Skin epidermis (tissue), 12 donors: ENCODE measurements around the gene BTBD9.
"Not testable (repeated sequence)": the region's sequence is repeated elsewhere in the genome, so short reads cannot be mapped to it uniquely, and the experiment has no call there.

Experiments used
- H3K27ac ChIP-seq, 21 experiments: fragments of 200-600 bp; sonication (generic) in 11 of 21; one replicate each; pipeline ENCODE4 v1.5.0; 2020; ENCODE audit warnings: mild to moderate bottlenecking in 3 of 21, inconsistent platforms in 2 of 21, moderate library complexity in 2 of 21
- H3K4me3 ChIP-seq, 7 experiments: fragments of 200-600 bp; sonication (generic) in 2 of 7; one replicate each; pipeline ENCODE4 v1.5.0; 2020; ENCODE audit warnings: inconsistent platforms in 2 of 7, mild to moderate bottlenecking in 2 of 7, moderate library complexity in 1 of 7

BTBD9 gene

GRCh38 chr6:38133932-38134703 lies 505.6 kb downstream of the BTBD9 start:
- H3K27ac ChIP-seq = no peak overlapping the region
- H3K4me3 ChIP-seq = no peak overlapping the region

- peak overlapping the region in 2 of 21 experiments; percentile 28 to 41 for H3K27ac ChIP-seq
- H3K4me3 ChIP-seq = no peak overlapping the region
These were observed 508.2 kb downstream of the BTBD9 start for GRCh38 chr6:38131527-38131965.

GRCh38 chr6:38127284-38127683 lies 512.4 kb downstream of the BTBD9 start:
- Histone ChIP-seq H3K27ac (no peak overlapping the region), H3K4me3 (no peak overlapping the region)

GRCh38 chr6:38124224-38124926 lies 515.4 kb downstream of the BTBD9 start:
- not testable (repeated sequence) for H3K4me3 ChIP-seq, H3K27ac ChIP-seq

- Histone ChIP-seq H3K4me3 (no peak overlapping the region), H3K27ac (no peak overlapping the region)
These were observed 520.2 kb downstream of the BTBD9 start for GRCh38 chr6:38119516-38119915.

GRCh38 chr6:38118791-38119365 lies 520.9 kb downstream of the BTBD9 start:
- H3K4me3 ChIP-seq = no peak overlapping the region
- H3K27ac ChIP-seq = no peak overlapping the region
